GM18867 (cell line): ENCODE results near the gene ZC2HC1C.
A peak's percentile ranks its signal among the peaks of the same experiment; 100 is the strongest.

Source experiments
- ATAC-seq: cut with Tn5 transposase; IDR thresholded peaks from one replicate; pipeline ENCODE4 v1.9.1; 2021; ENCODE audit warnings: mild to moderate bottlenecking, moderate library complexity; ENCODE audit not compliant: unreplicated experiment

Gene ZC2HC1C, protein sequence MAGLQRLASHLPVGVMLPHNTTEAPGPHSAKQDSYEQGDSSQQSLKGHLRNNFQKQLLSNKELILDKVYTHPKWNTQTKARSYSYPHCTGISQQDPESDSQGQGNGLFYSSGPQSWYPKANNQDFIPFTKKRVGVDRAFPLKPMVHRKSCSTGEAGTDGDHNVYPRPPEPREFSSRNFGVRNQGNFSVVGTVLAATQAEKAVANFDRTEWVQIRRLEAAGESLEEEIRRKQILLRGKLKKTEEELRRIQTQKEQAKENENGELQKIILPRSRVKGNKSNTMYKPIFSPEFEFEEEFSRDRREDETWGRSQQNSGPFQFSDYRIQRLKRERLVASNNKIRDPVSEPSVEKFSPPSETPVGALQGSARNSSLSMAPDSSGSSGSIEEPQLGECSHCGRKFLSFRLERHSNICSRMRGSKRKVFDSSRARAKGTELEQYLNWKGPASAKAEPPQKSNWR

DNA sequence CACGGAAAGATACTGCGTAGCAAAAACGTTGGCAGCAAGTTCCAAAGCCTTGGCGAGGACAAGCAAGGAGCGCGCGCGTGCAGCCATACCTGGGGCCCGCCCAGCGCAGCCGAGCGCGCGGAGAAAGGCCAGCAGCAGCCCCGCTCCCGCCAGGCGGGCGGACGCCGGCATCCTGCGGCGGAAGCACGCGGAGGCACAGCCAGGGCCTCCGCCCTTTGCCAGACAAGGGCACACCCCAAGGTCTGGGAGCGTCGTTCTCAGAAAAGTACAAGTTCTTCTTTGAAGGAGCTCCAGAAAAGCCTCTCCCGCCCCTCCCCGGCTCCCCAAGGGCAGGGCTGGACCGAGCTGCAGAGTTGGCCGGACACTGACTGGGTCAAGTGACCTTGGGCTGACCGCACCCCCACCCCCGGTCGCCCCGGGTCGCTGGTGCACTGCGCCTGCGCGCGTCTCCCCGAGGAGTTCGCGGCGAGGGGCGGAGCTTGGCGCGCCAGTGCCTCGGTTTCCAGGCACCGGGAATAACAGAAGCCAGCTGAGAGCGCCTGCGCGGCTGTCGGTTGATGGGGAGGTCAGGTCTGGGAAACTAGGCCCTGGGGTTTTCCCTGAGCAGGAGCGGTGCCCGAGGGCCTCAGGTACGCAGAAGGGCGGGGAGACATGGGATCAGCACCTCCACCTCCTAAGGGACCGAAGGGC, at the start of gene ZC2HC1C:
Gene ZC2HC1C (plus strand): TSS at position 521 of the 690 bp plus-strand sequence. CDS start 933 bp downstream, outside the sequence.
- peak; percentile 75 for ATAC-seq

- ATAC-seq, result no peak
Measured at GRCh38 chr14:75022655-75023054, 46.8 kb upstream of the ZC2HC1C start.

- ATAC-seq, result no peak
Measured at GRCh38 chr14:75023108-75023507, 46.3 kb upstream of the ZC2HC1C start.

- no peak for ATAC-seq
Measured at GRCh38 chr14:75025082-75025481, 44.4 kb upstream of the ZC2HC1C start.

DNA sequence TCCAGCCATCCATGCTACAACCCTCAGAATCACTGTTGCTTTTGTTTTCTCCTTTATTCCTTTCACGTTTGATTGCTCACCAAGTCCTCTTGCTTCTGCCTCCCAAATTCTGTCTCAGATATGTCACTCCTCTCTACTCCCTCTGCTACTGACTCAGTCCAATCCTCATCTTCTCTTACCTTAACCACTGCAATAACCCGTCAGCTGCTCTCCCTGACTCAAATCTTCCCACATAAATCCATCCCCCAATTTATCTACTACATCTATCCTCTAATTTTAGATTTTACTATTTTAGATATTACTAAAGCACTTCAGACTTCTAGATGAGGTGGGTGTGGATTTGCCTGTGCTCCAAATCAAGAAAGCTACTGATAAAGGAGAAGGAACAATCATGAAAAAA, 43.6 kb upstream of the ZC2HC1C start:
- no peak for ATAC-seq

DNA sequence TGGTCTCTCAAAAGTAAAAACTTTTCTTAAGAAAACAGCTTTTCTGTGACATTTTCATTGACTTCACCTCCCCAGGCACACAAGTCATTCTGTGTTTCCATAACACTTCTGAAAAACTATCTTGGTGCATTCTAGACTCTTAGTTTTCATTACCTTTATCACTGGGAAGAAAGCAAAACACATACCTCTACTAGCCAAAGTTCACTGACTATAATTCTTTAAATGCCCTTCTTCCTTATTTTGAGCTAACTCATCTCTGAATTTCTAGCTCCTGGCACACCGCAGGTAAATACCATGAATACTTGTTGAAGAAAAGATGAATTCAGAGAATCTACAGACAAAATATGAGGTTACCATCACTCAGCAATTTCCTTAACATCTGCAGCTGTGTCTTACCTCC, 39.3 kb upstream of the ZC2HC1C start:
- no peak for ATAC-seq

- no peak for ATAC-seq
Measured at GRCh38 chr14:75032939-75033338, 36.5 kb upstream of the ZC2HC1C start.

DNA sequence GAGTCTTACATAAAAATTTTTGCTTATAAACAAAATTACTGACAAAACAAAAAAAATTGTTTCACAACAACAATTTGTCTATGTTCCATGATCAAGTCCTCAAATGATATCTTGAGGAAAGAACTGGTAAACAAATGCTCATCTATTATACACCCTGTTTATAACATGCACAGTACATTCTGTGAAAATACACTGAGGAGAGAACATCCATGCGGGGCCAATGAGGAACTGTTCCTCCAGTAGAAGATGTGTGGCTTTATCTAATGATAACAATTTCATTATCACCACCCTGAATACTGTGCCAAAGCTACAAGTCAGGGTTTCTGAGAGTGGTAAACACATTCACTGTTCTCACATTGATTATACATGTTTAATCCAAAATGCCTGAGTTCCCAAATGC, 28.9 kb upstream of the ZC2HC1C start:
- ATAC-seq, result no peak

DNA sequence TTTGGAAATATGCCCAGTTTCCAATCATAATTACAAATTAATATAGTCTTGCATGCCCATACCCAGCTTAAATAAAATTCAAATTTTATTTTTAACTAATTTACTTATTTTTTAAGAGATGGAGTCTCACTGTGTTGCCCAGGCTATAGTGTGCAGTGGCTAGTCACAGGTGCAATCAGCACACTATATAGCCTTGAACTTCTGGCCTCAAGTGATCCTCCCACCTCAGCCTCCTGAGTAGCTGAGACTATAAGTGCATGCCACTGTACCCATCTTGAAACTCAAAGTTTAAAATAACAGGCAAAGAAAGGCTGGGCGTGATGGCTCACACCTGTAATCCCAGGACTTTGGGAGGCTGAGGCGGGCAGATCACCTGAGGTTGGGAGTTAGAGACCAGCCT, 28.5 kb upstream of the ZC2HC1C start:
- ATAC-seq, result no peak

GRCh38 chr14:75041613-75042012, 27.8 kb upstream of the ZC2HC1C start:
- no peak for ATAC-seq

- no peak for ATAC-seq
Measured at GRCh38 chr14:75042035-75042434, 27.4 kb upstream of the ZC2HC1C start.

- no peak for ATAC-seq
Measured at GRCh38 chr14:75044322-75044721, 25.1 kb upstream of the ZC2HC1C start.

DNA sequence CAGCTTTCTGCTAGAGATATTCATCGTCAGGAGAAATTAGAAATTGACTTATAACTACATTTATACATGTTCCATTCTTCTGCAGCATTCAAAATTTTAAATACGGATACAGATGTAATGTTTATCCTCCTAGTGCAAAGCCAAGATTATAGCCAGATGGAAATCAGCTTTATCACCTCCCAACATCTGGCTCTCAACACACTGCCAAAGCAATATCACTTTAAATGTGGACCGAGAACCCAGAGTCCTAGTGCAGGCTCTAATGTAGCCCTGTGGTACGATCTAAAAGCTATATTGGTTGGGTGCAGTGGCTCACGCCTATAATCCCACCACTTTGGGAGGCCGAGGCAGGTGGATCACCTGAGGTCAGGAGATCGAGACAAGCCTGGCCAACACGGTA, 24.7 kb upstream of the ZC2HC1C start:
- no peak for ATAC-seq

GRCh38 chr14:75046275-75046674, 23.2 kb upstream of the ZC2HC1C start:
- ATAC-seq, result no peak

DNA sequence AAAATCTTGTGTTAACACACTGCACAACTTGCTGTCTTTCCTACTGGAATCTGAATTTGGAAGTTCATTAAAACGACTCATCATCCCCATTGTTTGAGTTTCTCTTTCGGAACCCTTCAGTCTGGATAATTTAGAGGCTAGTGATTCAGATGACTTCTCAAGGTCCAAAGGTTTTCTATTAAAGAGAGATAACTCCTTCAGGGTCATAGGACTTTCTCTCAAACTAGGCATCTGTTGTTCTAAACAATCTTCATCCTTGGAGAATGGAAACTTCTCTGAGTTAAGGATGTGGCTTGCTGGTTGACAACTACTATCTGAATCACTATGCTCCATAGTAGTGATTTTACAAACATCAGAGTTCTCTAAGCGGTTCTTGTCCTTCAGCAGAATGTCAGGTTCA, 22.5 kb upstream of the ZC2HC1C start:
- ATAC-seq, result no peak

- no peak for ATAC-seq
Measured at GRCh38 chr14:75047506-75047905, 21.9 kb upstream of the ZC2HC1C start.

- no peak for ATAC-seq
Measured at GRCh38 chr14:75048101-75048500, 21.3 kb upstream of the ZC2HC1C start.

DNA sequence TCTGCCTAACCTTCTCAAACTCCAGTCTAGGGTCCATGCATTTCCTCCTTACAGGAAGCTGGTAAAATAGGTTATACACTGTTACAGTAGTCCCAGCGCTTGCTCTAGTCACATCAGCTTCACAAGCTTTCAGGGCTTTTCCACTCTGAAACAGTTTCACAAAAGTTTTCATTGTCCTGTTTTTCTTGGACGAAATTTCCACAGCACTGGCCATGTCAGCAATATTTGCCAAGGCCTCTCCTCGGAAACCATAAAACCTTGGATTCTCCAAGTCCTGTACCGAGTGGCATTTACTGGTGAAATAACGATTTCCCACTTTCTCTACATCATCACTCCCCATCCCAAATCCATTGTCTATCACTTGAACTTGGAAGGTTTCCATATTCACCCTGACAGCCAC, 20.3 kb upstream of the ZC2HC1C start:
- no peak for ATAC-seq

DNA sequence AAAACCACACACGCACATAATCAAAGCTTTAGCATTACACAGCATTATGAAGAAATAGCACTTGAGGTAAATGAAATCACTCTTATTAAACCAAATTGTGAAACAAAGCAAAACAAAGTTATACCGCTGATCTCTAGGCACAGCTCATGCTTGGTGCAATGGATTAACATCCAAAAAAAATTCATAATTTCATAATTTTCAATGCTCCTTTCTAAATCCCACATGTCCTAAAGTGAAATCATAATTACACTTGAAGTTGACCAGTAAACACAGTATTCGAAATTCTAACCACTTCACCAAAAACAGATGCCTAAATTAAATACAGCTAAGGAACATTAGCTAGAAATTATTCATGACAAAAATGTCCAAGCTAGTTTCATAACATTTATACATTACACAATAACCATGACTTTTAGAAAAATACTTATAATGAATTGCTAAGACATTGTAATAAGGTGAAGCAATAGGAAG, 19.7 kb upstream of the ZC2HC1C start:
- ATAC-seq, result no peak

DNA sequence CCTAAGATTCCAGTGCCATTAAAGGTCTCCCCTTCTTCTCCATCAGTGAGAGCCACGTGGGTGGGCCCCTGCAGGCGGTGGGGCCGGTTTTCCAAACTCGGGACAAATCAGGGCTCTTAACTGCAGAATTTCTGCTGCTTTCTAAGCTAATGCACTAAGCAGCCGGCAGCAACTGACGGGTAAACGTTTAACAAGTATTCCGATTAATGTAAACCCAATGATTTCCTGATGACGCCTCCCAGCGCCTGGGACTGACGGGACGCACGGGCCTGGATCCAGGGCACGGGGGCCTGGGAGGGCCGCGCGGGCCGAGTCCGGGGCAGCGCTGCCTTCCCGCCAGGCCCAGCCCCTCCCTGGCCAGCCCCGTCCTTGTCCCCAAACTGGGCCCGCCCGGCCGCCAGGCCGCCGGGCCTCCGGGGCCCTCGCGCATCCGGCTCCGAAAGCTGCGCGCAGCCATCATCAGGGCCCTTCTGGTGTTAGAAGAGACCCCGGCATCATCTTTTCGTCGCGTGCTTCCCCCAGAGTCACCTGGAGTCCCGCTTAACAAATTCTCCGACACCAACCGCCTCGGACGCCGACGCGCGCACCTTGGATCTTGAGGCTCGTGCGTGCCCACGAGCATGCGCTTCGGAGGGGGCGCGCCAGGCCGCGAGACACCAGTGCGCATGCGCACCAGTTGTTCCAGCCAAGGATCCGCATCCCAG, 18.4 kb upstream of the ZC2HC1C start, which contains the start of gene MLH3:
Gene MLH3 (minus strand): TSS at position 616 of the 704 bp plus-strand sequence. CDS start 1,812 bp downstream, outside the sequence.
- ATAC-seq, result peak; percentile 77

- ATAC-seq, result no peak
Measured at GRCh38 chr14:75051556-75051899, 17.9 kb upstream of the ZC2HC1C start.
